Calu3 (cell line): ENCODE data around the gene TMEM167B. TPM values are rescaled to one million over a fixed set of nuclear protein-coding genes. Genes with fewer than 3 reads are reported as not detected.

Experiments used
- BruUV-seq: library from RNA; stranded (reverse); fragments of 400-500 nt; replicated peaks from 2 replicates; lab custom pipeline; 2021; lab: Mats Ljungman, UMichigan
- CTCF ChIA-PET: fragments of 300-600 bp; sonication (Branson Sonifier 250); formaldehyde crosslinking; loops from one replicate; lab custom pipeline; 2022; ENCODE audit warnings: antibody characterized with exemption; lab: Charles Lee
- DNase-seq: peaks from one replicate; pipeline ENCODE4 v3.0.0; 2022
- H3K27ac Mint-ChIP-seq: one replicate; pipeline ENCODE4 v1.8.0; 2022; ENCODE audit warnings: mixed read lengths; ENCODE audit not compliant: unreplicated experiment
- H3K27me3 Mint-ChIP-seq: one replicate; pipeline ENCODE4 v1.8.0; 2022; ENCODE audit warnings: mixed read lengths; ENCODE audit not compliant: unreplicated experiment
- H3K36me3 Mint-ChIP-seq: one replicate; pipeline ENCODE4 v1.8.0; 2022; ENCODE audit warnings: mild to moderate bottlenecking, moderate library complexity, mixed read lengths; ENCODE audit not compliant: insufficient read depth, unreplicated experiment
- H3K4me1 Mint-ChIP-seq: one replicate; pipeline ENCODE4 v1.8.0; 2022; ENCODE audit warnings: mild to moderate bottlenecking, low read depth, mixed read lengths; ENCODE audit not compliant: unreplicated experiment
- H3K4me3 Mint-ChIP-seq: one replicate; pipeline ENCODE4 v1.8.0; 2022; ENCODE audit warnings: mild to moderate bottlenecking, low read depth, moderate library complexity, mixed read lengths; ENCODE audit not compliant: unreplicated experiment
- H3K9me3 Mint-ChIP-seq: one replicate; pipeline ENCODE4 v1.8.0; 2022; ENCODE audit warnings: low read depth, mixed read lengths; ENCODE audit not compliant: unreplicated experiment
- CTCF ChIP-seq: fragments of 200-600 bp; IDR thresholded peaks from one replicate; pipeline ENCODE4 v1.8.0; 2022; ENCODE audit warnings: antibody characterized with exemption; ENCODE audit not compliant: unreplicated experiment
- intact Hi-C: fragments of 100-400 bp; cut with micrococcal nuclease; formaldehyde crosslinking; loops from one replicate; pipeline ENCODE4 v1.10.0; 2022; ENCODE audit not compliant: unreplicated experiment
- total RNA-seq: library from RNA; stranded (reverse); gene quantifications from 2 replicates; pipeline ENCODE4 v1.2.3, GENCODE V29; 2022

TMEM167B gene
- total RNA-seq, 1 experiment from 2014 or later = 13.6 TPM

GRCh38 chr1:109095631-109096030 lies 5.1 kb downstream of the TMEM167B start:
- intact Hi-C loops = no loop called here
- no peaks in the 10 kb centered on the region for H3K4me1 Mint-ChIP-seq
- no peak overlapping the region for H3K27ac Mint-ChIP-seq
- H3K36me3 Mint-ChIP-seq = peaks cover 38% of the 10 kb centered on the region
- H3K27me3 Mint-ChIP-seq = no peaks in the 10 kb centered on the region
- no peaks in the 10 kb centered on the region for H3K9me3 Mint-ChIP-seq
- H3K4me3 Mint-ChIP-seq = no peak overlapping the region
- TF ChIP-seq CTCF = no peak
- no peak for DNase-seq
- no TSS peak for BruUV-seq
- CTCF ChIA-PET = no interaction called here

GRCh38 chr1:109096120-109096519 lies 5.6 kb downstream of the TMEM167B start:
- no peak for TF ChIP-seq CTCF
- Mint-ChIP-seq H3K4me3 (no peak overlapping the region), H3K4me1 (no peaks in the 10 kb centered on the region), H3K27me3 (no peaks in the 10 kb centered on the region), H3K27ac (no peak overlapping the region), H3K9me3 (no peaks in the 10 kb centered on the region), H3K36me3 (peaks cover 38% of the 10 kb centered on the region)
- no TSS peak for BruUV-seq
- DNase-seq = no peak
- CTCF ChIA-PET = interaction anchor here (0.6 kb wide), 2 partner anchors 56 to 83 kb away, joined by 3 read pairs; no protein-coding TSS in a partner anchor
- intact Hi-C loops = no loop called here

- TF ChIP-seq CTCF = peak; percentile 57
- H3K4me3 Mint-ChIP-seq = peak overlapping the region; percentile 98
- no peaks in the 10 kb centered on the region for H3K4me1 Mint-ChIP-seq
- no peaks in the 10 kb centered on the region for H3K27me3 Mint-ChIP-seq
- TSS peak; percentile 64 for BruUV-seq
- CTCF ChIA-PET = interaction anchor here (0.7 to 1.6 kb wide), 12 partner anchors 10 to 137 kb away, joined by 3 to 7 read pairs (median 4); partner anchors contain the start of genes CLCC1 and TMEM167B
- intact Hi-C loops = no loop called here
- H3K9me3 Mint-ChIP-seq = no peaks in the 10 kb centered on the region
- peak; percentile 90 for DNase-seq
- peaks cover 23% of the 10 kb centered on the region for H3K36me3 Mint-ChIP-seq
- peak overlapping the region; percentile 98 for H3K27ac Mint-ChIP-seq
Observed at GRCh38 chr1:109099938-109100773, 9.6 kb downstream of the TMEM167B start.

- Mint-ChIP-seq H3K4me3 (no peak overlapping the region), H3K27ac (no peak overlapping the region), H3K36me3 (peaks cover 22% of the 10 kb centered on the region), H3K27me3 (peaks cover 36% of the 10 kb centered on the region), H3K4me1 (no peaks in the 10 kb centered on the region), H3K9me3 (no peaks in the 10 kb centered on the region)
- no peak for DNase-seq
- intact Hi-C loops = no loop called here
- CTCF ChIA-PET = no interaction called here
- no peak for TF ChIP-seq CTCF
- BruUV-seq = no TSS peak
Observed at GRCh38 chr1:109104364-109105151, 14.0 kb downstream of the TMEM167B start.
